ENCODE results near the gene NUCB2. TPM values are rescaled to one million over a fixed set of nuclear protein-coding genes. Genes with fewer than 3 reads are reported as not detected.
"Not testable (repeated sequence)": the region's sequence is repeated elsewhere in the genome, so short reads cannot be mapped to it uniquely, and the experiment has no call there.

Gene NUCB2
- total RNA-seq, 1 donor from 2014 or later, result 99.7 TPM

DNA sequence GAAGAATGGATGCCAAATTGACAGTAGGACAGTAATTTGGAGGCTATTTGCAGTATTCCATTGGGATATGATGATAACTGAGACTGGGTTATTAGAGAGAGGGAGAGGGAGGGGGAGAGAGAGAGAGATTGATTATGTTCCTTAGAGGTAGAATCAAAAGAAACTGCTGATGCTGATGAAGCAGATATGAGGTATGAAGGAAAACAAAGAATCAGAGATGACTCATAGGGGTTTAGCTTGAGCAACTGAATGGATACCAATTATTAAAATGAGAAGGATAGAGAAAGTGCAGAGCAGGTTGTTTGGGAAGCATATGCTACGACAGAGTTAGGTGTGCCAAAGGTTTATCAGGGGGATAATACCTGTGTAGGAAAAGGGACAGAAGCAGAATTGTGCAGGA is 12.8 kb upstream of the NUCB2 start:
- DNase-seq (no peak), ATAC-seq (ENCODE audit: poor library complexity) (no peak)
- intact Hi-C loops (cut with DNase I), result no loop called here

DNA sequence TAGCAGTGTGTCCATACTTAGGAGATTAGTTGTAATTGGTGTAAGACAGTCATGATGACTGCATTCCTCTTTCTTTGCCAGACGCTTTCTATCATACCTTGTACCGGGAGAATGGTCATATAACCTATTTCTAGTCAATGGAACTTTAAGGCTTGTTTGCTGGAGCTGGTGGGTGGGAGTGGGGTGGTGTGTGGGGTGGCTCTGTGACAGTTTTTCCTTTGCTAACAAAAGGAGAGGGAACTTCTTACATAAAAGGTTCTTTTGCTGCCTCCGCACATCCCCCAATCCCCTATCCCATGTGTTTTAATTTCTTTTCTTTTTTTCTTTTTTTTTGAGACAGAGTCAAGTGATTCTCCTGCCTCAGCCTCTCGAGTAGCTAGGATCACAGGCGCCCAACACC is 9.8 kb upstream of the NUCB2 start:
- intact Hi-C loops (cut with DNase I), result no loop called here
- ATAC-seq (ENCODE audit: poor library complexity), result no peak
- no peak for DNase-seq

DNA sequence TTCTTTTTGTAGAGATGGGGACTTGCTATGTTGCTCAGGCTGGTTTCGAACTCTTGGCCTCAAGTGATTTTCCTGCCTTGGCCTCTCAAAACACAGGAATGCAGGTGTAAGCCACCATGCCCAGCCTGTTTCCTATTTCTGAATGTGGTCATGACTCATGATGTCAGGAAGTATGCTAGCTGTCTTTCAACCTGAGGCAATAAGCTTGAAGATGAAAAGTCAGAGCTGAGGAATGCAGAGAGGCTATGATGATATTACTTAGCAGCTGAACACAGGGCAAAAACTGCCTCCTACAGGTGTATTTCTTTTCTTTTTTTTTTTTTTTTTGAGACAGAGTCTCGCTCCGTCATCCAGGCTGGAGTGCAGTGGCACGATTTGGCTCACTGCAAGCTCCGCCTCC is 9.0 kb upstream of the NUCB2 start:
- DNase-seq (no peak), ATAC-seq (ENCODE audit: poor library complexity) (no peak)
- intact Hi-C loops (cut with DNase I), result no loop called here

DNA sequence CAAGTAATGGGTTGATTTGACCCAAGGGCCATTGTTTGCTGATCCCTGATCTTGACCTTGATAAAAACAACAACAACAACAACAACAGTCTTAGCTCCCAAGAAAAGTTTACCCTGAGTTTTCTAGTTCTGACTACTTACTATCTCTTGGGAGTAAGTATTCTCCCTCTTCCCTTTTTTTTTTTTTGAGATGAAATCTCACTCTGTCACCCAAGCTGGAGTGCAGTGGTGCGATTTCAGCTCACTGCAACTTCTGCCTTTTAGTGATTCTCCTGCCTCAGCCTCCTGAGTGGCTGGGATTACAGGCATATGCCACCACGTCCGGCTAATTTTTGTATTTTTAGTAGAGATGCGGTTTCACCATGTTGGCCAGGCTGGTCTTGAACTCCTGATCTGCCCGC is 8.0 kb upstream of the NUCB2 start:
- DNase-seq; intact Hi-C loops (cut with DNase I); ATAC-seq (ENCODE audit: poor library complexity): not testable (repeated sequence)

DNA sequence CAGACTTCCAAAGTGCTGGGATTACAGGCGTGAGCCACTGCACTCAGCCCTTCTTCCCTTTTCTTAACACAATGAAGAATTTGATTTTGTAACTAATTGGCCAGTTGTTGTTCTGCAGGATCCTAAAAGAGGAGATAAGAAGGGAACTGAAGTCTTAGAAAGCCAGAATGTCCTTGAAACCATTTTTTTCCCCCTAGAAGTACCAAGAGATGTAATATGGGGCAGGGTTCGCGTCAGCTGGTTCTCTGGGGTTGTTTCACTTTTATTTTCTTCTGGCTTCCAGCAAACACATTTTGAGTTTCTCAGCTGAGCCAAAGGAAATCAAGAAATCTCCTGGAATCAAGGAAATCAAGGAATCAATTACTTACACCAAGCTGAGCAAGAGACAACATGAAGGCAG is 7.6 kb upstream of the NUCB2 start:
- intact Hi-C loops (cut with DNase I), result no loop called here

DNA sequence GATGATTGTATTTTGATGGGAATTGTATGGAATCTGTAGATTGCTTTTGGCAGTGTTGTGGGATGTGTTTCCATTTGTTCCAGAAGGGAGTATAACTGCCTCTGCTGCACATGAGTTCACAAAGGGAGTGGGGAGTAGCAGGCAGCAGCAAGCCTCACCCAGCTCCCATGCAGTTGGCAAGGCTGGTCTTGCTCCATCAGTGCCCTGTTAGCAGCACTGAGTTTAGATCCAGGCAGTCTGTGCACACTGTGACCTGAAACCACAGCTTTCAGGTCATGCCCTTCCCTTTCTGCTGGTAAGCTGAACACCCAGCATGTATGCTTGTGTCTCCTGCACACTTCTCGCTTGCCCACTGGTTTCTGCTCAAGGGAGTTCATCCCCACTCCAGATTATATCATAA is 3.7 kb upstream of the NUCB2 start:
- DNase-seq, result no peak
- intact Hi-C loops (cut with DNase I), result no loop called here
- no peak for ATAC-seq (ENCODE audit: poor library complexity)

More for the DNA sequence above, 7.6 kb upstream of the NUCB2 start:
- ATAC-seq (ENCODE audit: poor library complexity), result no peak
- no peak for DNase-seq

DNA sequence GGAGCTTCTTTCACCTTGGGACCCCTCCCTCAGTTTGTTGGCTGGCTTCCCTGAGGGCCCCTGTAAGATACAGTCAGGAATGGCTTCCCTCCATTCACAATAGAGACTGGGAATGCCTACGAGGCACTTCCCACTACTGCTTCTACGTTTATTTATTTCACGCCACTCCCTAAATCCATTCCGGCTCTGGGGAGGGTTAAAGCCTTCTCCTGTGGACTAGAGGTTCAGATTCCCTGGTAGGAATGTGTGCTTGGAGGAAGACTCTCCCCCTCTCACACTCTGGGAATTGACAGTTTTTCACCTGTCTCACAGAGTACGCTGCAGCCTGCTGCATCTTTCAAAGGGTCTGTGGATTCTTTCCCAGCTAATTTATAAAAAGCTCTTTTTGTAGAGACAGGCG is 3.3 kb upstream of the NUCB2 start:
- intact Hi-C loops (cut with DNase I), result no loop called here
- ATAC-seq (ENCODE audit: poor library complexity) (no peak), DNase-seq (no peak)

DNA sequence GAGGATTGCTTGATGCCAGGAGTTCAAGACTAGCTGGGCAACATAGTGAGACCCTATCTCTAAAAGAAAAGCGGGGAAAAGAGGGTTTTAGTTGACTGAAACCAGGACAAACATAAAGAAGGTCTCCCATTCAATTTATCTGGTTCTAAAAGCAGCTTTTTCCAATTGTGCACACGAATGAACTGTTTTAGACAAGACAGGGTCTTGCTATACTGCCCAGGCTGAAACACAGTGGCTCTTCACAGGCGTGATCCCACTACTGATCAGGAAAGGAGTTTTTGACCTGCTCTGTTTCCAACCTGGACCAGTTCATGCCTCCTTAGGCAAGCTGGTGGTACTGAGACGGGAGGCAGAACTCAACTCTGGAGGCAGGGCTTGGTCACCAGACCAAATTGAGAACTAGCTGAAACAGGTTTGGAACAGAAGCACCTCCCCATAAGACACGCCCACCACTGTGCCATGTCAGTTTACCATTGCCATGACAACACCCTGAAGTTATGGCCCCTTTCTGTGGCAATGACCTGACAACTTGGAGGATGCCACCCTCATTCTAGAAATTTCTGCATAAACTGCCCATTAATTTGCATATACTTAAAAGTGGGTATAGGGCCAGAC is 2.8 kb upstream of the NUCB2 start:
- DNase-seq (no peak), ATAC-seq (ENCODE audit: poor library complexity) (no peak)
- intact Hi-C loops (cut with DNase I), result no loop called here

DNA sequence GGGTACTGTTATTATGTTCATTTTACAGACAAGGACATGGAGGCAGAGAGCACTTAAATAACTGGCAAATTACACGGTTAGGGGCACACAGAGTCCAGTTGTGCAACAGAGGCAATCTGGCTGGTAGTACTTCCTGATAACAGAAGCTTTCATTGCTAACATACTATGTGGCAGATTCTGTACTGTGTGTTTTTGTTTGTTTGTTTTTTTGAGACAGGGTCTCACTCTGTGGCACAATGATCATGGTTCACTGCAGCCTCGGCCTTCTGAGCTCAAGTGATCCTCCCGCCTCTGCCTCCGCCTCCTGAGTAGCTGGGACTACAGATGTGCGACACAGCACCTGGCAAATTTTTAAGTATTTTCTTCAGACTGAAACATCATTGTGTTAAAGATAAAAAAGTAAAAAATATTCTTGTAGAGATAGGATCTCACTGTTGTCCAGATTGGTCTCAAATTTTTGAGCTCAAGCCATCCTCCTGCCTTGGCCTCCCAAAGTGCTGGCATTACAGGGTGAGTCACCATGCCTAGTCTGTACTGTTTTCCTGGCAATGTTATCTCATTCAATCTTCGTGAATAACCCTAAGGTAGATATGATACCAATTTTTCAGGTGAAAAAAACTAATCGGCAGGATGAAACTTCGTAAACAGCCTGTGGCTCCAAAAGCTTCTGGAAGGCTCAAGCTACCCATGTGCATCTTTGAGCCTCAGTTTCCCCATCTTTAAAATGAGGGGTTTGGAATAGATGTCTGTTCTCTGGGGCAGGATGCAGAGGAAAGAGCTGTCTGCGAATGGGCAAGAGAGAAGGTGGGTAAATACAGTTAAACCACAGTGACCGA is 921 bp upstream of the NUCB2 start:
- no peak for DNase-seq
- ATAC-seq (ENCODE audit: poor library complexity), result no peak
- intact Hi-C loops (cut with DNase I), result no loop called here

DNA sequence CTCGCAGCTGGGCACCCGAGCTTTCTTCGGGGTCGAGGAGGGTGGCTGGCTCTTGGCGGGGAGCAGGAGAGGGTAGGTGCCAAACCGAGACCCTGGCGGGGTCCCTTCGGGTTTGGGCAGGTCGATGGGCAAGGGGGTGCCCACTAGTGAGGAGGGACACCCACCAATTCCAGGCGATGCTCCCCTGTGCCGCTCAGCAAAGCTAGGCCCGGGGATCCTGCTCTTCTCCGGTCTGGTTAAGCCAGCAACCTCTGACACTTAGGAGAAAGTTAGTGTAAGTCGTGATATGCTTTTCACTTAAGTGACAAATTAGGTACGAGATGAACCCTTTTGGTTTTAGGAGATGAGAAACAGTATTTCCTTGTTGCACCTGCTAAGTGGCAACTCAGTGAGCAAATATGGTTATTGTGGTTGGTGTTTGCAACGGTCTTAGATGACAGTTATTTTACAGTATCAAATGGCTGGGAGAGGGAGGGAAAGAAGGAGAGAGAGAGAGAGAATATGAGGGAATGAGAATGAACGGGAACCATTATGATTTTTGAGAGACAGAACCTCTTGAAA is 565 bp downstream of the NUCB2 start:
- DNase-seq (no peak), ATAC-seq (ENCODE audit: poor library complexity) (peak; percentile 43)
- intact Hi-C loops (cut with DNase I), result no loop called here

DNA sequence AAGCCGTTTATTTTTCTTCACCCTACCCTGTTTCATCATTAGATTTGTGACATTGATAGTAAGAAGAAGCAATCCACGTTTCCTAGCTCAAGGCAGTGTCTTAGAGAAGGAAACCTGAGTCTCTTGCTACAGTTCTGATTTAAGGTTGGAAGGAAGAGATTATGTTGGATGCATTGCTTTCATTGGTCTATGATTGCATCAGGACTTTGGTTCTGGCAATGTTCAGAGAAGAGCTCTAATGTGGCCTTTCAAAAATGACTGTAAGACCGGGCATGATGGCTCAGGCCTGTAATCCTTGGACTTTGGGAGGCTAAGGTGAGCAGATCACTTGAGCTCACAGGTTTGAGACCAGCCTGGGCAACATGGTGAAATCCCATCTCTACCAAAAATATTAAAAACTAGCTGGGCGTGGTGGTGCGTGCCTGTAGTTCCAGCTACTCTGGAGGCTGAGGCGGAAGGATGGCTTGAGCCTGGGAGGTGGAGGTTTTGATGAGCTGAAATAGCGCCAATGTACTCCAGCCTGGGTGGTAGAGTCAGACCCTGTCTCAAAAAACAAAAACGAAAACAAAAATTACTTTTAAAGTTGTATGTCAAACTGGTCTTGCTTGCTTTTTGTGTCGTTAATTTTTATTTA is 4.1 kb downstream of the NUCB2 start:
- intact Hi-C loops (cut with DNase I), result no loop called here
- DNase-seq (no peak), ATAC-seq (ENCODE audit: poor library complexity) (no peak)

DNA sequence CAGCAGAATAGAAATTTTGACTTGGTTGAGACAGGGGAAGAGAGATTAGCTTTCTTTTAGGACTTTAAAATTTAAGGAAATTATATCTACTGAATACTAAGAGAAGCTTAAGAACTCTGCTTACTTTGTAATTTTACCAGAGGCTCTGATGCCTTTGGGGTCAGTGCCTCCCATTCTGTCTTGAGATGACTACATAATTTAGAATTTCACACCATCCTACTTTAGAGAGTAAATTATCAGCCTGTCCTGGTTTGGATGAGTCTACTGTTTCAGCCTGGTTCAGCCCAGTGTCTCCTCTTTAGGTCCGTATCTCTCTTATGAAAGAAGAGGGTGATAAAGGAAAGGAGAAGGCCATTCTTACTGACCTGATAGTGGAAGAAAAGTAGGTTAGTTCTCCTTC is 9.8 kb downstream of the NUCB2 start:
- intact Hi-C loops (cut with DNase I), result no loop called here
- no peak for DNase-seq
- ATAC-seq (ENCODE audit: poor library complexity), result no peak

DNA sequence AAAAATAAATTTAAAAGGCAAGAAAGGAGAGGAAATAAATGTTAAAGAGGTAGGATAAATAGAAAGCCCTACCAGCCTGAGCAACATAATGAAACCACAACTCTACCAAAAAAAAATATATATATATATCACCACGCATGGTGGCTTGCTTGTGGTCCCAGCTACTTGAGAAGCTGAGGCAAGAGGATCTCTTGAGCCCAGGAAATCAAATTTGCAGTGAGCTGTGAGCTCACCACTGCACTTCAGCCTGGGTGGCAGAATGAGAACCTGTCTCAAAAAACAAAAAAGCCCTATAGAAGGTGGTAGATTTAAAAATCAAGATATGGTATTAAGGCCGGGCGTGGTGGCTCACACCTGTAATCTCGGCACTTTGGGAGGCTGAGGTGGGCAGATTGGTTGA is 10.5 kb downstream of the NUCB2 start:
- ATAC-seq (ENCODE audit: poor library complexity) (no peak), DNase-seq (no peak)
- intact Hi-C loops (cut with DNase I), result no loop called here

DNA sequence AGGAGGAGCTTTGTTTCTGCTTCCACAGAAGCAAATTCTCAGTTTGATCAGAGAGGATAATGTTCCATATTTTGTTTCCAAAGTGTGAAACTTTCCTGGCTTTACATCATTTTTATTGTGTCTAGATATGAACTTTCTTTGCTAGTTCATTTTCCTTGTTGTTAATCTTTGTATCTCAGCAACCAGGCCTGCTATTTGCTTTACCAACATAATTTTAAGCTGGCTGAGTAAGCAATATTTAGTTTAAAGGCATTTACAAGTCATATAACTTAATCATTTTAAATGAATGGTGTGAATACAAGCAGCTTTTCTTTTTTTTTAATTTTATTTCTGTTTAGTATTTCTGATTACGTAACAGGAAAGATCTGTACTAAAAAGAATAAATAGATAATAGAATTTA is 15.2 kb downstream of the NUCB2 start:
- DNase-seq (no peak), ATAC-seq (ENCODE audit: poor library complexity) (no peak)
- intact Hi-C loops (cut with DNase I), result no loop called here

DNA sequence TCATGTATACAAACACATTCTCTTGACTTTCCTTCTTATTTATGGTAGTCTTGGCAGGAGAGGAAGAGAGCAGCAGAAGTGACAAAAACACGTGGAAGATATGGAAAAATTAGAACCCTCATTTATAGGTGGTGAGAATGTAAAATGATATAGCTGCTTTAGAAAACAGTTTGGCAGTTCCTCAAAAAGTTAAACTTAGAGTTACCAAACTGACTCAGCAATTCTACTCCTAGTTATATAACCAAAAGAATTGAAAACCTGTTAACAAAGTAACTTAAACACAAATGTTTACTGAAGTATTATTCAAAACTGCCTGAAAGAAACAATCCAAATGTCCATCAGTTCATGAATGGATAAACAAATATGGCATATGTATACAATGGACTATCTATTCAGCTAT is 16.8 kb downstream of the NUCB2 start:
- DNase-seq (no peak), ATAC-seq (ENCODE audit: poor library complexity) (no peak)
- intact Hi-C loops (cut with DNase I), result no loop called here

DNA sequence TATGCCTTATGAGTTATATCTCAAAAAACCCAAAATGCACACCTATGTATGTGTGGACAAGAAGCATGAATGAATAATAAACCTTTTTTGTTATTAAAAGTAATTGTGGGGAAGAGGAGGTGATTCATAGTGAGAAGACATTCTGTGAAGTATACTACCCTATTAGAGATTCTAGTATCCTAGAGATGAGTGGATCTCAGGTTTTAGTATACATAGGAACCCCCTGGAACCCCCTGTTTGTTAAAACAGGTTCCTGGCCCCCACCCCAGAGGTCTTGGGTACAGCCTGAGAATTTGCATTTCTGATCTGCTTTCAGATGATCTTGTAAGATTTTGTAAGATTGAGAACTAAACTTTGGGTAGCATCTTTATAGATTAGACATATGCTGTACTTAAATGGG is 17.5 kb downstream of the NUCB2 start:
- ATAC-seq (ENCODE audit: poor library complexity) (no peak), DNase-seq (no peak)
- intact Hi-C loops (cut with DNase I), result no loop called here

DNA sequence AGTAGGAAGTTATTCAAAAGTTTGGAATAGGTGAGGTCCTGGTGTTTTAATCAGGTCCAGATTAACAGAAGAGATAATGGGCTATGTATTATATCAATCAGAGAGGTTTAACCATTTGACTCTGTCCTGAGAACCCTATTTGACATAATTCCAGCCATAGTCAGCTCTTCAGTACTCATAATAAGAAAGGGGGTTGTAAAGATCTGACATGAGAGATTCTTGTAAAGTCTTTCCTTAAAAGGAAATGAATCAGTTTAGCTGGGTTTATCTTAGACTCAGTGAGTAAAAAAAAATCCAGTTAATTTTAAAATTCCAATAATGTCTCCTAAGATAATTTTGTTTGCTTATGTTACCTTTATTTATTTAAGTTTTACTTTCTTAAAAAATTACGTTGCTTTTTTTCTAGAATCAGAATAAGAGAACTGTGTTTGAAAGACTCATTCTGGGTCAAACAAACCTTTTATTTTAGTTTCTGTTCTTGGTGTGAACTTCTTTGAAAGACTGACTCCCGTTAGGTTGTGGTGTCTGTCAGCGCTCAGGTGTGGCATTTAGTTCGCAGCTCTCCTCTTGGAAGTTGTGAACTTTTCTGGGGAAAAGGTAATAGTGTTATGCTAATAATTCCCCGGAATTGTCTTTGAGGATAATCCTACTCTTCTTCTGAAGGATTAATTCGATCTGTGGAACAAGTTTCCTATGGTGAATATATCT is 20.5 kb downstream of the NUCB2 start:
- ATAC-seq (ENCODE audit: poor library complexity), result no peak

DNA sequence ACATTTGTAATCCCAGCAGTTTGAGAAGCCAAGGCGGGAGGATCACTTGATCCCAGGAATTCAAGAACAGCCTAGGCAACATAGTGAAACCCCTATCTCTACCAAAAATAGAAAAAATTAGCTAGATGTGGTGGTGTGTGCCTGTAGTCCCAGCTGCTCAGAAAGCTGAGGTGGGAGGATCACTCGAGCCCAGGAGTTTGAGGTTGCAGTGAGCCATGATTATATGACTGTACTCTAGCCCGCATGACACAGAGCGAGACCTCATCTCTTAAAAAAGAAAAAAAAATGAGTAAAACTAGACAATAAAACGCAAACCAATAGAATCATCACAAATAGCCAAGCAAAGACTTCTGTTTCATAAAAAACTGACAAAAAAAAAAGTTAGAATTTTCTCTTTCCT is 21.8 kb downstream of the NUCB2 start:
- DNase-seq (no peak), ATAC-seq (ENCODE audit: poor library complexity) (no peak)
- intact Hi-C loops (cut with DNase I), result no loop called here

More for the DNA sequence above, 20.5 kb downstream of the NUCB2 start:
- DNase-seq, result no peak
- intact Hi-C loops (cut with DNase I), result no loop called here

DNA sequence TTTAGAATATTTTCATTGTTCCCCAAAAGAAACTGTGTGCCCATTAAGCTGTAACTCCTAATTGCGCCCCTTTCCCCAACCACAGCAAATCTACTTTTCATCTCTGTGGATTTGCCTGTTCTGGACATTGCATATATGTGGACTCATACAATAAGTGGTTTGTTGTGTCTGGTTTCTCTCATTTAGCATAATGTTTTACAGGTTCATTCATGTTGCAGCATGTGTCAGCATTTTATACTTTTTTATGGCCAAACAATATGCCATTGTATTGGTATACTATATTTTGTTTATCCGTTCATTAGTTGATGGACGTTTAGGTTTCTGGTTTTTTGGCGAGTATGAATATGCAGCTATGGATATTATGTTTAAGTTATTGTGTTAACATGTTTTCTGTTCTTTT is 23.8 kb downstream of the NUCB2 start:
- intact Hi-C loops (cut with DNase I), result no loop called here
- no peak for ATAC-seq (ENCODE audit: poor library complexity)
- DNase-seq, result no peak

Measured in Right ventricle myocardium superior (tissue), 1 donor.